NCI-H1048 (cell line): ENCODE data around the gene TMEM151B.

Source experiments
- DNase-seq: peaks from one replicate; lab custom pipeline; 2025; lab: John Stamatoyannopoulos, UW

The TMEM151B gene

GRCh38 chr6:44264154-44265006 lies 5.9 kb upstream of the TMEM151B start:
- DNase-seq, result no peak

DNA sequence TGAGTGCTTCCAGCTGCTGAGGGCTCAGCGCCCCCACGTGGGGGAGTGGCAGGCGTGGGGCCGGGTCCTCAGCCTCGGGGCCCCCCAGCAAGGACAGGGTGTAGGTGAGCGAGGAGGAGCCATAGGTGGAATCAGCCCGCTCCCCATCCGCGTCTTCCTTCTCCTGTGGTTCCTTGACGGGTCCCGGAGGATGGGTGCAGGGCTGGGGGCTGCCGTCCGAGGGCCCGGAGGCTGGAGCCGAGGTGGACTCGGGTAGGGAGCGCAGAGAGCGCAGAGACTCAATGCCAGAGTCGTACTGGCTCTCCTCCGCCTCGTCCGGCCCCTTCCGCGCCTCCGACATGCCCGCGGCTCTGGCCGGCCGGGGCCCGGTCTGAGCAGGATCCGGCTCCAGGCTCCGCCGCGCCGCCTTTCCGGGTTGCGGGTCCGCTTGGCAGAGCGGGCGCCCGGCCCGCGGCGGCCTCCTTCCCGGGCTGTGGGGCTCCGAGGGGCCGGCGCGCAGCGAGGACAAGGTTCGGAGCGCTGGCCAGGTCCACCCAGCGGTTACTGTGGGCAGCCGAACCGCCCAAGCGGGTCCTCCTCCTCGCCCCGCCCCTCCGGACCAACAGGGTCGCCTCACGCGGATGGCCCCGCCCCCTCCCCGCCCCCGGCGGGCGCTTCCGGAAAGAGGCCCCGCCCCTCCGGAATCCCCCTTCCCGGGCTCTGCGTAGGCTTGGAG lies 5.1 kb upstream of the TMEM151B start, which contains the start of gene NFKBIE:
Gene NFKBIE (minus strand): TSS at position 545 of the 715 bp plus-strand sequence. CDS start 205 bp downstream, at position 340.
- DNase-seq, result peak; percentile 61

DNA sequence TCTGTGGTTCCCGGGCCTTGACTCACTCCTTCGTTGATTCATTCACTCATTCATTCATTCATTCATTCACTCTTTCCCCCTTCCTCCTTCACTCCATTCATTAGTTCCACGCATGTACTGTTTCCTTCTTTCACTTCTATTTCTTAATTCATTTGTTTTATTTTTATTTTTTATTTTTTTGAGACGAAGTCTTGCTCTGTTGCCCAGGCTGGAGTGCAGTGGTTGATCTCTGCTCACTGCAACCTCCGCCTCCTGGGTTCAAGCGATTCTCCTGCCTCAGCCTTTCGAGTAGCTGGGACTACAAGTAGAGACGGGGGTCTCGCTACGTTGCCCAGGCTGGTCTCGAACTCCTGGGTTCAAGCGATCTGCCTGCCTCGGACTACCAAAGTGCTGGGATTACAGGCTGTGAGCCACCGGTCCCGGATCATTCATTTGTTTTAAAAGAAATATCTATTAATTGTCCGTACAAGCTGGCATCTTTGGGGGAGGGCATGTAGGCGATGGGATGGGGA lies 4.5 kb upstream of the TMEM151B start:
- no peak for DNase-seq

DNA sequence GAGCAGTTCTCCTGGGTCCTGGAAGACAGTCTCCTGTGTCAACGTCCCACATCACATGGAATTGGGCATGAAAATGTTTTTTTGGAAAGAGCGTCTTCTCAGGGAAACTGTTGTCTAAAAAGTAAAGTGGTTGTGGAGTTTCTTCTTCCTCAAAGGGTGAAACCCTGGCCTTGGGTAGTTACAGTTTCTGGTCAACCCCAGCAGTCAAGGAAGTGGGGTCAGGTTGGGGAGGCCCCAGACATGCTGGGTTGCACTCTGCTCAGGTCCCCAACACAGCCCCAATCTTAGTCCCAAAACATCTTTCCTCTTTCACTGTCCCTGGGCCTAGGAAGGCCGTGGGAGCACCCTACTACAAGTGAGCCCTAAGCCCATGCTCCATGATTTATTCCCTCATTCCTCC lies 3.9 kb upstream of the TMEM151B start:
- DNase-seq, result no peak

DNA sequence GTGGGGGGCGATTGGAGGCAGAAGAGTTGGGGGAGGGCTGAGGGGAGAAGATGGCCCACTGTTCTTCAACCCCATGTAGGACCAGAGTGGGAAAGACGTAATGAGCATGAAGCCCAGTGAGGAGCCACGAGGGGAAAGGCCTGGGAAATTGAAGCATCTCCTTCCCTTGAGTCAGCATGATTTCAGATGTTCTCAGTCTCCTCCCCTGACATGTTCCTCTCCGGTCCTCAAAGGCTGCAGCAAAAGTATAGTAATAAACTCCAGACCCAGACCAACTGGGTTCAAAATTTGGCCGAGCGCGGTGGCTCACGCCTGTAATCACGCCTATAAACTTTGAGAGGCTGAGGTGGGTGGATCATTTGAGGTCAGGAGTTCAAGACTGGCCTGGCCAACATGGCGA lies 3.0 kb upstream of the TMEM151B start:
- no peak for DNase-seq

DNA sequence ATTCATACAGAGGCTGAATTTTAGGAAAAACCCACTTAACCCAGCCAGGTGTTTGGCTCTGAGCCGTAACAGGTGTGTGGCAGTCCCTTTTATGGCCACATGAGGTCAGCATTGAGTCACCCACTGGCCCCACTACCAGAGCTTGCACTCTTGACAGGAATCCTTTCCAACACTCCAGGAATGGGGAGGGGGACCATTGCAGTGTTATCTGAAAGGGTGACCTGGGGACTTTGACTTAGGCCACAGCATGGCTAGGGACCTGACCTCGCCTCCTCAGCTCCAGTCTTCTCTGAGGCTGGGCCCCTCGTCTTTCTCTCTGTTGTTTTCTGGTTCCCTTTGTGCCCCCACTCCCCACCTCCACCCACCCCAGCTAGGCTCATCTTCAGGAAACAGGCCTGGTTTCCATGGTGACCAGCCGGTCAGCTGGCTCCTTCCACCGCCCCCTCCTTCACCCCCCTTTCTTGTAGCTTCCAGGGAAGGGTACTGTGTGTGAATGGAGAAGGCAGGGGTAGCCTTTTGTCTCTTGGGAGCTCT lies 2.1 kb upstream of the TMEM151B start:
- DNase-seq, result no peak

DNA sequence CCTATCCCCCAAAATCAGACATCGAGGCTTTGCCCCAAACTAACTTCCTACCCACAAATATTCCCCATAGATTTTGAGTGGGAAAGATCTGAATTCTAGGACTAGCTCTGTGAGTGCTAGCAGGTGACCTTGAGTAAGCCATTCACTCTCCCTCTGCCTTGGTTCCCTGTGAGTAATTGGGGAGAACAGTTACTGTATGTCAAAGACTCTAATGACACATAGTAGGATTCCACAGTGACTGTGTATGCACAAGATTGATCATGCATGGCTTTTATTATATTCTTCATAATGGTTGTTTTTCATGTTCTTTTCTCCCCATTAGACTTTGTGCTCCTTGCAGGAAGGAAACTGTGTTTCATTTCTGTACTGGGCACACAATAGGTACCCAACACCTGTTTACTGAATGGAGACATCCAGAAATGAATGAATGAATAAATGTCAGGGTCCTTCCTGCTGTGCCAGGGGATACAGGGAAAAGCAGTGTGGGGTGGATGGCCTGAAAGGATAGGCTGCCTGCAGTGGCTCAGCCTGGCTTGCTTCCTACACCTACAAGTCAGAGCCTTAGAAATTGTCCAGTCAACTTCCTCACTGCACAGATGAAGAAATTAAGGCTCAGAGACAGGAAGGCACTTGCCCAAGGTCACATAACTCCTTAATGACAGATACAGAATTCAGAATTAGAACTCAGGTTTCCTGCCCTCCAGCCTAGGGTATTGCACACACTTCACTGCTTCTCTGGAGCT lies 901 bp upstream of the TMEM151B start:
- DNase-seq, result no peak

DNA sequence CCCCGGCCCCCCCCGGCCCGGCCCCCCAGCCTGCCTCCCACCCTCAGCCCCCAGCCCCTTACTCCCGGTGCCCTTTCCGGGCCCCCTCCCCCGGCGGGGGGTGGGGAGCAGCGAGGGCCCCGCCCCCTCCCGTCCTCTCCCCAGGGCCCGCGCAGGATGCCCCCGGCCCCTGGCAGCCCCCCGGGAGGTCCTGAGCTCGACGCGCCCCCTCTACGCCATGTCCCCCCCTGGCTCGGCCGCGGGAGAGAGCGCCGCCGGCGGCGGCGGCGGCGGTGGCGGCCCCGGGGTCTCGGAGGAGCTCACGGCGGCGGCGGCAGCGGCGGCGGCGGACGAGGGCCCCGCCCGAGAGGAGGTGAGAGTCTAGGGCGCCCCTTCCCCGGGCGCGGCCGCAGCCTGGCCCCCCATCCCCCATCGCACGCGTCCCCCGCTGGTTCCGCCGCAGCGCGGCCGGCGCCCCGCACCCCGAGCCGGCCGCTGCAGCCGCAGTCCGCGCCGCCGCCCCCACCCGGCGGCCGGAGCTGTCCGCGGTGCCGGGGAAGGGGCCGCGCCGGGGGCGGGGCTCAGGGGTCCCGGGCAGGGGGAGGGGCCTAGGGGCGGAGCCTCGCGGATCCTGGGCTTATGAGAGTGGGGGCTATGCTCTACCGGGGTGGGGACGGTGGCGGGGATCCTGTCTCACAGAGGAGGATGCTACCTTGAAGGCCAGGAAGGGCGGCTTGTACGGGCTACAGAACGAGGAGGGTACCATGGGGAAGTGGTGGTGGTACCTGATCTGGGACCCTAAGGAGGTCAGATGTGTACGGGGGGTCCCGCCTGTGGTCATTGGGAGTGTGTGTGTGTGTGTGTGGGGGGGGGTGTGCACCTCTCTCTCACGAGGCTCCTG lies 516 bp downstream of the TMEM151B start:
- DNase-seq, result no peak

DNA sequence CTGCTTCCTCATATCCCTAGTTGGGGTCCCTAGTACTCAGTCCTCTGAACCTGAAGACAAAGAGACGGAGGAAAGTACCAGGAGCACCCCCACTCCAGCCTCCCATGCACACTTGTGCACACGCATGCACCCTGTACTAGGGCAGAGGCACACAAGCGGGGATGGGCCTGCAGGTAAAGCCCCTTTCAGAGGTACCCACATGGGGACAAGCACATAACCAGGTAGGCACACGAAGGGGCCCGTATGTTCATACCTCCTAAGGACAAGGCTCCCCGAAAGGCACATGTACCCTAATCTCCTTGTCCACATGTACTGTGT lies 1.1 kb downstream of the TMEM151B start:
- DNase-seq, result no peak

- no peak for DNase-seq
Observed at GRCh38 chr6:44271914-44272313, 1.7 kb downstream of the TMEM151B start.

- DNase-seq, result no peak
Observed at GRCh38 chr6:44272529-44272928, 2.3 kb downstream of the TMEM151B start.

GRCh38 chr6:44272999-44273566 lies 2.8 kb downstream of the TMEM151B start:
- DNase-seq, result no peak

DNA sequence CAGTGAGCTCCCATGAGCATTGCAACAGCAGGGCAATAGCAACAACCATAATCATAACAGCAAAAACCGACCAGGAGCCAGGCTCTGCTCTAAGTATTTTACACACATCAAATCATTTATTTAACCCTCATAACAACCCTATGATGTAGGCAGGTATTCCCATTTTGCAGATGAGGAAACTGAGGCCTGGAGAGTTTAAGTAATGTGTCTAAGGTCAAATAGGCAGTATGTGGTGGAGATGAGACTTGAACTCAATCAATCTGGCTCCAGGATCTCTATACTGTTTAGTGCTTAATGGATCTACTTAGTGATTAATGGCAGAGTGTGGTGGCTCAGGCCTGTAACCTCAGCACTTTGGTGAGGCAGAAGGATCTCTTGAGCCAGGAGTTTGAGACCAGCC lies 3.4 kb downstream of the TMEM151B start:
- no peak for DNase-seq

GRCh38 chr6:44275271-44275748 lies 5.1 kb downstream of the TMEM151B start:
- DNase-seq, result no peak

DNA sequence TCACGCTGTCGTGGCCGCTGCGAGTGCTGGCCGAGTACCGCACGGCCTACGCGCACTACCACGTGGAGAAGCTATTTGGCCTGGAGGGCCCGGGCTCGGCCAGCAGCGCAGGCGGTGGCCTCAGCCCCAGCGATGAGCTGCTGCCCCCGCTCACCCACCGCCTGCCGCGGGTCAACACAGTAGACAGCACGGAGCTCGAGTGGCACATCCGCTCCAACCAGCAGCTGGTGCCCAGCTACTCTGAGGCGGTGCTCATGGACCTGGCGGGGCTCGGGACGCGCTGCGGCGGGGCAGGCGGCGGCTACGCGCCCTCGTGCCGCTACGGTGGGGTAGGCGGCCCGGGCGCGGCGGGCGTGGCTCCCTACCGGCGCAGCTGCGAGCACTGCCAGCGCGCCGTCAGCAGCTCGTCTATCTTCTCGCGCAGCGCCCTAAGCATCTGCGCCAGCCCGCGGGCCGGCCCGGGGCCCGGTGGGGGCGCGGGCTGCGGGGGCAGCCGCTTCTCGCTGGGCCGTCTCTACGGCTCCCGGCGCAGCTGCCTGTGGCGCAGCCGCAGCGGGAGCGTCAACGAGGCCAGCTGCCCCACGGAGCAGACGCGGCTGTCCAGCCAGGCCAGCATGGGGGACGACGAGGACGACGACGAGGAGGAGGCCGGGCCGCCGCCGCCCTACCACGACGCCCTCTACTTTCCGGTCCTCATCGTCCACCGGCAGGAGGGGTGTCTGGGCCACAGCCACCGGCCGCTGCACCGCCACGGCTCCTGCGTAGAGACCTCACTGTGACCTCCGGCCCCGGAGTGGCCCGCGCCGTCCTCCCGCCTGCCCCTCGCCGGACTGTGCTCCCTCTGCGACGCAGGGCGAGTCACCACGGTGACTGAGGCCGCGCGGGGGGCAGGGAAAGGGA lies 5.7 kb downstream of the TMEM151B start:
- DNase-seq, result no peak

DNA sequence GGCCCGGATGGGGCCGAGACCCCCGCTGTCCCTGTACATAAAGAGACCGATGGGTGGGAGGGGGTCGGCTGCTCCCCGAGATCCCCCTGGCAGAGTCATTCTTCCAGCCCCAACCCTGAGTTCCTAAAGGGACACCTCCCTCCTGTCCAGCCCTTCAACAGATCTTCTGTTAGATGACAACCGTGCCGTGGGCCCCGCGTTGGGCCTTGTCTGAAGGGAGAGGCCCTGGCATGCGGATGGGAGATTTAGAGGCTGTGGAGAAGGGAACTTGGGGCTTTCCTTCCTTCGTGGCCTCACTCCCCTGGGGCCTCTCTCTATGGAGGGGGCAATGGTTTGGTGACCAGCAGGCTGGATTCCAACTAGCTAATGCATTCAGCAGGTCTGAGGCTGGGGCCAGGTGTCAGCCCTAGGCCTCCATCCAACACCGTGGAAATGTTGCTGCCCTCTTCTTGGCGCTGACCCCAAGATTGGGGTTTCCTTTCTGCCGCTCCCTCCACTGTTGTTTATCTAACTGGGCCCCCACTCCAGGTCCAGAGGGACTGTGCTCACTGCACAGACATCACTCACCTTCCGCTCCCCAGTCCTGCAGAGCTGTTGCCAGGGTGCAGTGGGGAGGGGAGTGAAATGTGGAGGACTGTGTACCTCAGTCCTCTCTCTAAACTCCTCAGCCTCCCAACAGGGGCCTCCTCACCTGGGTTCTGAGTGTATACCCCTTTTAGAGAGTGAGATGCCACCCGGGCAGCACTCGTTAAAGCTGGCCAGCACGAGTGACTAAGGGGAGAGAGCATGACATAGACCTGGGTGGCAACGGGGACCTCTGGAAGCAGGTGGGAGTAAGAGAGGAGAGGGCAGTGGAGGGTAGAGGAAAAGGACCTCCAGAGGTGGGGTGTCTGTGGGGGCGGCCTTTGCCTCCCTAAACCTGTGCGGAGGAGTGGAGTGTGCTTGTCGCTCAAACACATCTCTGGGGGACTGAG lies 6.7 kb downstream of the TMEM151B start:
- DNase-seq, result no peak

DNA sequence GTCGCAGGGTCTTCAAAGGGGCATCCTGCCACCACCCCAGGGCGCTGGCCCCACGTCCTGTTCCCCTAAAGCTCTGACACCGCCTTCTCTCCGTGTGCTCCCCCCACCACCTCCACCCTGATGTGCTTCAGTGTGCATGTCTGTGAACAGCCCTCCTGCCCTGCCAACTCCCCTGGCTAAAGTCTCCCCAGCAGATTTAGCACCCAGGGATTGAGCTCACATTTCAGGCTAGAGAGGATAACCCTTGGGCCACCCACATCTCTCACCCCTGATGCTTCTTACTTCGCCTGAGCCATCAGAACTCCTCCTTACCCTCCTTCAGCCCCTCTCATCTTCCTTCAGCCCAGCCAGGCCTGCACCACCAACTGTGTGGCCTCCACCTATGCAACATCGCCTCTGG lies 7.5 kb downstream of the TMEM151B start:
- no peak for DNase-seq

- DNase-seq, result no peak
Observed at GRCh38 chr6:44278315-44278714, 8.1 kb downstream of the TMEM151B start.
